IMR-90 (cell line): ENCODE data around the gene COA4. TPM values are rescaled to one million over a fixed set of nuclear protein-coding genes. Genes with fewer than 3 reads are reported as not detected.
A peak's percentile ranks its signal among the peaks of the same experiment; 100 is the strongest.

Source experiments
- ATAC-seq: fragments of 200-7000 bp; cut with Tn5 transposase; 2 replicates; pipeline ENCODE4 v1.9.1; 2020; ENCODE audit warnings: low read depth, mild to moderate bottlenecking, moderate library complexity
- BruUV-seq: library from RNA; stranded (reverse); fragments of 400-500 nt; replicated peaks from 2 replicates; lab custom pipeline; 2021; lab: Mats Ljungman, UMichigan
- CTCF ChIA-PET: fragments of 300-600 bp; formaldehyde crosslinking; extraction: SDS; loops from one replicate; lab custom pipeline; 2021; ENCODE audit warnings: antibody characterized with exemption; lab: Yijun Ruan, JAX
- POLR2A ChIA-PET: fragments of 300-600 bp; sonication (Branson Sonifier 250); formaldehyde crosslinking; loops from one replicate; lab custom pipeline; 2022; ENCODE audit warnings: antibody characterized with exemption; ENCODE audit not compliant: unreplicated experiment; lab: Charles Lee
- DNase-seq: peaks from one replicate; pipeline ENCODE4 v3.0.0; 2013
- H2AFZ ChIP-seq: replicated peaks from 2 replicates; pipeline ENCODE3; 2013; ENCODE audit warnings: low read length, mild to moderate bottlenecking; ENCODE audit not compliant: poor library complexity
- H2AK5ac ChIP-seq: 2 replicates; pipeline ENCODE4 v1.6.1; 2013; ENCODE audit warnings: low read depth, low read length, inconsistent platforms
- H2AK9ac ChIP-seq: replicated peaks from 2 replicates; pipeline ENCODE3; 2013; ENCODE audit warnings: mild to moderate bottlenecking, low read depth, low read length, moderate library complexity; ENCODE audit not compliant: poor library complexity
- H2BK120ac ChIP-seq: 2 replicates; pipeline ENCODE4 v1.6.1; 2013; ENCODE audit warnings: low read depth, low read length, inconsistent platforms
- H2BK15ac ChIP-seq: 3 replicates; pipeline ENCODE4 v1.6.1; 2013; ENCODE audit warnings: low read depth, low read length, inconsistent platforms
- H2BK20ac ChIP-seq: 2 replicates; pipeline ENCODE4 v1.6.1; 2013; ENCODE audit warnings: low read depth, mild to moderate bottlenecking, inconsistent platforms, low read length, moderate library complexity
- H2BK5ac ChIP-seq: 2 replicates; pipeline ENCODE4 v1.6.1; 2013; ENCODE audit warnings: mild to moderate bottlenecking, low read depth, low read length, inconsistent platforms; ENCODE audit not compliant: poor library complexity, severe bottlenecking
- H3K14ac ChIP-seq: replicated peaks from 2 replicates; pipeline ENCODE4 v1.6.1; 2013; ENCODE audit warnings: low read depth, low read length, inconsistent platforms
- H3K18ac ChIP-seq: 2 replicates; pipeline ENCODE4 v1.6.1; 2013; ENCODE audit warnings: low read depth, low read length, control low read depth
- H3K23ac ChIP-seq: 2 replicates; pipeline ENCODE4 v1.6.1; 2013; ENCODE audit warnings: low read depth, low read length, inconsistent platforms
- H3K27ac ChIP-seq: 2 replicates; pipeline ENCODE4 v1.5.1; 2013; ENCODE audit warnings: mild to moderate bottlenecking, control low read depth, low read length; ENCODE audit not compliant: insufficient read depth
- H3K27me3 ChIP-seq: 2 replicates; pipeline ENCODE4 v1.6.1; 2013; ENCODE audit warnings: low read length; ENCODE audit not compliant: control insufficient read depth, insufficient read depth
- H3K36me3 ChIP-seq: 2 replicates; pipeline ENCODE4 v1.6.1; 2013; ENCODE audit warnings: low read length, mixed read lengths; ENCODE audit not compliant: control insufficient read depth, insufficient read depth
- H3K4ac ChIP-seq: 2 replicates; pipeline ENCODE4 v1.6.1; 2013; ENCODE audit warnings: low read depth, low read length, inconsistent platforms
- H3K4me1 ChIP-seq: 2 replicates; pipeline ENCODE4 v1.6.1; 2013; ENCODE audit warnings: low read length, mixed read lengths; ENCODE audit not compliant: control insufficient read depth, insufficient read depth
- H3K4me2 ChIP-seq: 2 replicates; pipeline ENCODE4 v1.6.1; 2013; ENCODE audit warnings: low read depth, mild to moderate bottlenecking, control low read depth, low read length, moderate library complexity
- H3K4me3 ChIP-seq: 2 replicates; pipeline ENCODE4 v1.5.1; 2013; ENCODE audit warnings: low read depth, mild to moderate bottlenecking, control low read depth, low read length, moderate library complexity; ENCODE audit not compliant: insufficient read depth
- H3K56ac ChIP-seq: 2 replicates; pipeline ENCODE4 v1.6.1; 2013; ENCODE audit warnings: low read length, inconsistent platforms; ENCODE audit not compliant: insufficient read depth; ENCODE audit errors: extremely low read depth
- H3K79me1 ChIP-seq, 2 experiments: 2 replicates each; pipeline ENCODE4 v1.6.1; 2013; ENCODE audit warnings: low read length in 2 of 2, inconsistent platforms in 1 of 2, low read depth in 1 of 2
- H3K9ac ChIP-seq: 2 replicates; pipeline ENCODE4 v1.6.1; 2013; ENCODE audit warnings: low read depth, low read length, control low read depth
- H3K9me1 ChIP-seq: 2 replicates; pipeline ENCODE4 v1.6.1; 2013; ENCODE audit warnings: low read length, inconsistent platforms; ENCODE audit not compliant: insufficient read depth
- H3K9me3 ChIP-seq: 2 replicates; pipeline ENCODE4 v1.6.1; 2013; ENCODE audit warnings: low read length; ENCODE audit not compliant: control insufficient read depth, insufficient read depth
- H4K20me1 ChIP-seq: 2 replicates; pipeline ENCODE4 v1.6.1; 2013; ENCODE audit warnings: low read length, inconsistent platforms; ENCODE audit not compliant: insufficient read depth
- H4K5ac ChIP-seq: 2 replicates; pipeline ENCODE4 v1.6.1; 2013; ENCODE audit warnings: mild to moderate bottlenecking, low read depth, low read length, control low read depth
- H4K8ac ChIP-seq, 2 experiments: 2 replicates each; pipeline ENCODE4 v1.6.1; 2013; ENCODE audit warnings: low read depth in 2 of 2, low read length in 2 of 2, control low read depth in 1 of 2, inconsistent platforms in 1 of 2
- H4K91ac ChIP-seq: 2 replicates; pipeline ENCODE4 v1.6.1; 2013; ENCODE audit warnings: low read depth, low read length, inconsistent platforms; ENCODE audit not compliant: insufficient read depth
- BHLHE40 ChIP-seq: fragments of 150-350 bp; IDR thresholded peaks from 2 replicates; pipeline ENCODE4 v1.6.1; 2016; ENCODE audit warnings: mild to moderate bottlenecking, low read depth, low read length
- CEBPB ChIP-seq: IDR thresholded peaks from 2 replicates; pipeline ENCODE4 v1.6.1; 2012; ENCODE audit warnings: low read depth, low read length, improper control_type of control experiment
- CHD1 ChIP-seq: IDR thresholded peaks from 2 replicates; pipeline ENCODE4 v1.6.1; 2012; ENCODE audit warnings: low read depth, low read length, improper control_type of control experiment
- FOS ChIP-seq: fragments of 150-350 bp; IDR thresholded peaks from 2 replicates; pipeline ENCODE4 v1.6.1; 2016; ENCODE audit warnings: low read depth, low read length
- MAFK ChIP-seq: IDR thresholded peaks from 2 replicates; pipeline ENCODE4 v1.6.1; 2012; ENCODE audit warnings: low read depth, low read length, improper control_type of control experiment
- MAZ ChIP-seq: IDR thresholded peaks from 2 replicates; pipeline ENCODE4 v1.6.1; 2012; ENCODE audit warnings: low read depth, mild to moderate bottlenecking, low read length, improper control_type of control experiment, moderate library complexity, borderline replicate concordance
- MXI1 ChIP-seq: IDR thresholded peaks from 2 replicates; pipeline ENCODE4 v1.6.1; 2012; ENCODE audit warnings: low read depth, mild to moderate bottlenecking, low read length, moderate library complexity, borderline replicate concordance
- NFE2L2 ChIP-seq: fragments of 150-350 bp; IDR thresholded peaks from 2 replicates; pipeline ENCODE4 v1.6.1; 2016; ENCODE audit warnings: low read depth, mild to moderate bottlenecking, low read length
- POLR2A ChIP-seq: IDR thresholded peaks from 2 replicates; pipeline ENCODE4 v1.6.1; 2012; ENCODE audit warnings: mild to moderate bottlenecking, low read depth, low read length
- RAD21 ChIP-seq: IDR thresholded peaks from 2 replicates; pipeline ENCODE4 v1.6.1; 2012; ENCODE audit warnings: low read length, improper control_type of control experiment
- RCOR1 ChIP-seq: IDR thresholded peaks from 2 replicates; pipeline ENCODE4 v1.6.1; 2012; ENCODE audit warnings: mild to moderate bottlenecking, low read length, improper control_type of control experiment; ENCODE audit not compliant: insufficient replicate concordance
- RFX5 ChIP-seq: IDR thresholded peaks from 2 replicates; pipeline ENCODE4 v1.8.0; 2012; ENCODE audit warnings: low read depth, mild to moderate bottlenecking, low read length, moderate library complexity
- SMC3 ChIP-seq: fragments of 150-350 bp; IDR thresholded peaks from 2 replicates; pipeline ENCODE4 v1.6.1; 2016; ENCODE audit warnings: low read depth, mild to moderate bottlenecking, antibody characterized with exemption, low read length, moderate library complexity
- WGBS, 2 experiments: methylation state at CpG; one replicate each; pipeline versions ENCODE4 v1.1.5 to v1.1.7; 2013; ENCODE audit warnings: missing lambda C conversion rate in 2 of 2; ENCODE audit not compliant: insufficient read length in 1 of 2; ENCODE audit errors: extremely low coverage in 2 of 2; 5-methylcytosine and 5-hydroxymethylcytosine counted together
- dilution Hi-C: fragments of 300-500 bp; cut with HindIII; formaldehyde crosslinking; loops from one replicate; pipeline ENCODE4 v1.14.3; 2018; ENCODE audit warnings: low sequenced_read_pairs; ENCODE audit not compliant: unreplicated experiment
- in situ Hi-C: fragments of 300-500 bp; cut with MboI; formaldehyde crosslinking; loops from 3 replicates; pipeline ENCODE4 v1.14.3; 2019; ENCODE audit warnings: low sequenced_read_pairs, inconsistent platforms, mixed read lengths
- intact Hi-C: fragments of 100-400 bp; cut with micrococcal nuclease; formaldehyde crosslinking; loops from 2 replicates; pipeline ENCODE4 v1.10.0; 2022
- polyA plus RNA-seq, 3 experiments: library from polyadenylated mRNA; depleted of rRNA; stranded (reverse); fragments of >200 nt; gene quantifications; 2 replicates each; pipeline ENCODE4 v1.2.3, GENCODE V29; 2012; ENCODE audit warnings: low replicate concordance in 1 of 3
- total RNA-seq: library from RNA; depleted of rRNA; stranded (reverse); fragments of >200 nt; gene quantifications from 2 replicates; pipeline ENCODE4 v1.2.3, GENCODE V29; 2012
- TF ChIP-seq, protein P1 (sequence below): fragments of 150-350 bp; IDR thresholded peaks from 2 replicates; pipeline ENCODE4 v1.6.1; 2017; ENCODE audit warnings: mild to moderate bottlenecking, antibody characterized with exemption, low read length, low read depth
- TF ChIP-seq, protein P2 (sequence below): fragments of 150-350 bp; IDR thresholded peaks from 2 replicates; pipeline ENCODE4 v1.6.1; 2016; ENCODE audit warnings: low read depth, mild to moderate bottlenecking, low read length, moderate library complexity, borderline replicate concordance
- TF ChIP-seq, protein P3 (sequence below): conservative IDR thresholded peaks from 2 replicates; pipeline ENCODE4 v1.5.1; 2012; ENCODE audit warnings: mild to moderate bottlenecking, low read depth, low read length, improper control_type of control experiment

Gene COA4
- total and polyA plus RNA-seq, 2 of the 4 experiments (the other 2 are of a cell fraction) = 78.0 to 97.4 TPM

DNA sequence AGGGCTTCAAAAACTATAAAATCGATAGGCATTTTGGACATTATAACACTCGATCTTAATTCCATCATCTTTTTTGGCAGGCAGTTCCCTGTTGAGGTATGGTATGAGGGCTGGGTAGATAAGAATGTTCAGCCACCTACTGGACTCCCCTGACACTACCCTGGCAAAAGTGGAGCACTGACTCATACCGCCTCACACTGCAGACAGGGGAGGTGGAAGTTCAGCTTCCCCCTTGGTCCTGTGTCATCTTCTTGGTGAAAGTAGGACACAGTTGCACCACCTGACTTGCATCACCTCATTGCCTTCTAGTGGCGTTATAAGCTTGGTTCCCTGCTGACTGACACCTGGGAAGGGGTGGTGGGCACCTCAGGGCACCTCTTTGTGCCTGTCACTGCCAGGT lies 30.5 kb upstream of the COA4 start:
- peaks cover 18% of the 10 kb centered on the region for H3K36me3 ChIP-seq
- H4K20me1 ChIP-seq = no peaks in the 10 kb centered on the region
- no peak overlapping the region for H3K18ac ChIP-seq
- no peak overlapping the region for H3K9ac ChIP-seq
- H2BK20ac ChIP-seq = no peak overlapping the region
- ChIA-PET CTCF (no interaction called here), POLR2A (interaction anchor here (0.5 kb wide), 1 partner anchor 11 kb away, joined by 7 read pairs; no protein-coding TSS in a partner anchor)
- no peak overlapping the region for H3K27ac ChIP-seq
- H3K4me2 ChIP-seq = no peak overlapping the region
- no peaks in the 10 kb centered on the region for H3K79me1 ChIP-seq
- H3K9me3 ChIP-seq = no peaks in the 10 kb centered on the region
- peak overlapping the region; percentile 0; the same call in 1 of the 2 replicates for H2AK5ac ChIP-seq
- no peak overlapping the region for H4K91ac ChIP-seq
- no peak overlapping the region for H4K5ac ChIP-seq
- H2BK120ac ChIP-seq = no peak overlapping the region
- no peak overlapping the region for H3K4me3 ChIP-seq
- WGBS, 2 experiments = no CpG with 5 or more reads among the region's 4 CpGs
- TF ChIP-seq RFX5 = no peak
- TF ChIP-seq FOS = 0 out of 2 replicates have a peak, but pooled peaks have one; percentile 10
- TF ChIP-seq, protein P1, sequence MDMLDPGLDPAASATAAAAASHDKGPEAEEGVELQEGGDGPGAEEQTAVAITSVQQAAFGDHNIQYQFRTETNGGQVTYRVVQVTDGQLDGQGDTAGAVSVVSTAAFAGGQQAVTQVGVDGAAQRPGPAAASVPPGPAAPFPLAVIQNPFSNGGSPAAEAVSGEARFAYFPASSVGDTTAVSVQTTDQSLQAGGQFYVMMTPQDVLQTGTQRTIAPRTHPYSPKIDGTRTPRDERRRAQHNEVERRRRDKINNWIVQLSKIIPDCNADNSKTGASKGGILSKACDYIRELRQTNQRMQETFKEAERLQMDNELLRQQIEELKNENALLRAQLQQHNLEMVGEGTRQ = no peak
- TF ChIP-seq MAZ = no peak
- TF ChIP-seq NFE2L2 = no peak
- TF ChIP-seq, protein P2, sequence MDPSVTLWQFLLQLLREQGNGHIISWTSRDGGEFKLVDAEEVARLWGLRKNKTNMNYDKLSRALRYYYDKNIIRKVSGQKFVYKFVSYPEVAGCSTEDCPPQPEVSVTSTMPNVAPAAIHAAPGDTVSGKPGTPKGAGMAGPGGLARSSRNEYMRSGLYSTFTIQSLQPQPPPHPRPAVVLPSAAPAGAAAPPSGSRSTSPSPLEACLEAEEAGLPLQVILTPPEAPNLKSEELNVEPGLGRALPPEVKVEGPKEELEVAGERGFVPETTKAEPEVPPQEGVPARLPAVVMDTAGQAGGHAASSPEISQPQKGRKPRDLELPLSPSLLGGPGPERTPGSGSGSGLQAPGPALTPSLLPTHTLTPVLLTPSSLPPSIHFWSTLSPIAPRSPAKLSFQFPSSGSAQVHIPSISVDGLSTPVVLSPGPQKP = no peak
- TF ChIP-seq RCOR1 = no peak
- TF ChIP-seq MAFK = no peak
- TF ChIP-seq RAD21 = peak; percentile 25; the same call in 1 of the 2 replicates
- TF ChIP-seq POLR2A = no peak
- TF ChIP-seq, protein P3, sequence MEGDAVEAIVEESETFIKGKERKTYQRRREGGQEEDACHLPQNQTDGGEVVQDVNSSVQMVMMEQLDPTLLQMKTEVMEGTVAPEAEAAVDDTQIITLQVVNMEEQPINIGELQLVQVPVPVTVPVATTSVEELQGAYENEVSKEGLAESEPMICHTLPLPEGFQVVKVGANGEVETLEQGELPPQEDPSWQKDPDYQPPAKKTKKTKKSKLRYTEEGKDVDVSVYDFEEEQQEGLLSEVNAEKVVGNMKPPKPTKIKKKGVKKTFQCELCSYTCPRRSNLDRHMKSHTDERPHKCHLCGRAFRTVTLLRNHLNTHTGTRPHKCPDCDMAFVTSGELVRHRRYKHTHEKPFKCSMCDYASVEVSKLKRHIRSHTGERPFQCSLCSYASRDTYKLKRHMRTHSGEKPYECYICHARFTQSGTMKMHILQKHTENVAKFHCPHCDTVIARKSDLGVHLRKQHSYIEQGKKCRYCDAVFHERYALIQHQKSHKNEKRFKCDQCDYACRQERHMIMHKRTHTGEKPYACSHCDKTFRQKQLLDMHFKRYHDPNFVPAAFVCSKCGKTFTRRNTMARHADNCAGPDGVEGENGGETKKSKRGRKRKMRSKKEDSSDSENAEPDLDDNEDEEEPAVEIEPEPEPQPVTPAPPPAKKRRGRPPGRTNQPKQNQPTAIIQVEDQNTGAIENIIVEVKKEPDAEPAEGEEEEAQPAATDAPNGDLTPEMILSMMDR = peak; percentile 31
- no peak for TF ChIP-seq MXI1
- no peak for TF ChIP-seq CHD1
- TF ChIP-seq BHLHE40 = no peak
- TF ChIP-seq CEBPB = peak; percentile 62
- peak; percentile 24; the same call in 1 of the 2 replicates for TF ChIP-seq SMC3
- peak; percentile 56; the same call in 1 of the 2 replicates for ATAC-seq
- H3K4me1 ChIP-seq = no peaks in the 10 kb centered on the region
- H3K56ac ChIP-seq = no peak overlapping the region
- intact Hi-C loops (no loop called here), in situ Hi-C loops (no loop called here), dilution Hi-C loops (no loop called here)
- no peak overlapping the region; a peak in 1 of 4 replicates for H4K8ac ChIP-seq
- no TSS peak for BruUV-seq
- H2AK9ac ChIP-seq = peak overlapping the region; percentile 70
- H3K23ac ChIP-seq = no peak overlapping the region
- no peaks in the 10 kb centered on the region for H3K27me3 ChIP-seq
- no peak overlapping the region for H3K14ac ChIP-seq
- peak; percentile 55 for DNase-seq
- H2AFZ ChIP-seq = peak overlapping the region; percentile 27
- no peak overlapping the region for H3K4ac ChIP-seq
- no peak overlapping the region for H2BK15ac ChIP-seq
- H2BK5ac ChIP-seq = no peak overlapping the region
- H3K9me1 ChIP-seq = peaks cover 4% of the 10 kb centered on the region; the same call in 1 of the 2 replicates
